HG02588 (cell line): ENCODE measurements around the gene SFI1.
"Not testable (repeated sequence)": the region's sequence is repeated elsewhere in the genome, so short reads cannot be mapped to it uniquely, and the experiment has no call there.

Source experiments
- ATAC-seq: cut with Tn5 transposase; IDR thresholded peaks from one replicate; pipeline ENCODE4 v1.9.1; 2021; ENCODE audit warnings: mild to moderate bottlenecking, moderate library complexity; ENCODE audit not compliant: unreplicated experiment

The SFI1 gene

GRCh38 chr22:31490496-31490925 lies 5.8 kb upstream of the SFI1 start:
- ATAC-seq: peak; percentile 46

- no peak for ATAC-seq
Observed at GRCh38 chr22:31491218-31491962, 4.9 kb upstream of the SFI1 start.

GRCh38 chr22:31492151-31492550 lies 4.2 kb upstream of the SFI1 start:
- no peak for ATAC-seq

GRCh38 chr22:31493355-31493754 lies 3.0 kb upstream of the SFI1 start:
- ATAC-seq: not testable (repeated sequence)

GRCh38 chr22:31495343-31495742 lies 993 bp upstream of the SFI1 start:
- ATAC-seq: no peak

- peak; percentile 17 for ATAC-seq
Observed at GRCh38 chr22:31496735-31497146, 405 bp downstream of the SFI1 start.

GRCh38 chr22:31497148-31497938 lies 1.0 kb downstream of the SFI1 start:
- no peak for ATAC-seq

- no peak for ATAC-seq
Observed at GRCh38 chr22:31501738-31502137, 5.4 kb downstream of the SFI1 start.

- no peak for ATAC-seq
Observed at GRCh38 chr22:31503211-31503964, 7.1 kb downstream of the SFI1 start.

- ATAC-seq: no peak
Observed at GRCh38 chr22:31504282-31504681, 7.9 kb downstream of the SFI1 start.

GRCh38 chr22:31507517-31507916 lies 11.2 kb downstream of the SFI1 start:
- not testable (repeated sequence) for ATAC-seq

GRCh38 chr22:31508536-31508935 lies 12.2 kb downstream of the SFI1 start:
- ATAC-seq: no peak

- no peak for ATAC-seq
Observed at GRCh38 chr22:31509061-31509762, 12.9 kb downstream of the SFI1 start.

- ATAC-seq: no peak
Observed at GRCh38 chr22:31520051-31520450, 23.7 kb downstream of the SFI1 start.

GRCh38 chr22:31524132-31524531 lies 27.8 kb downstream of the SFI1 start:
- not testable (repeated sequence) for ATAC-seq

- no peak for ATAC-seq
Observed at GRCh38 chr22:31526270-31526669, 29.9 kb downstream of the SFI1 start.

- no peak for ATAC-seq
Observed at GRCh38 chr22:31530823-31531195, 34.5 kb downstream of the SFI1 start.

- ATAC-seq: no peak
Observed at GRCh38 chr22:31532060-31532459, 35.7 kb downstream of the SFI1 start.

GRCh38 chr22:31533374-31533773 lies 37.0 kb downstream of the SFI1 start:
- no peak for ATAC-seq

GRCh38 chr22:31537019-31537535 lies 40.7 kb downstream of the SFI1 start:
- ATAC-seq: no peak

GRCh38 chr22:31538815-31539214 lies 42.5 kb downstream of the SFI1 start:
- no peak for ATAC-seq
